HG03432 (cell line): ENCODE data around the gene TMEM183A.

Source experiments
- ATAC-seq: cut with Tn5 transposase; IDR thresholded peaks from one replicate; pipeline ENCODE4 v1.9.1; 2021; ENCODE audit warnings: mild to moderate bottlenecking, moderate library complexity; ENCODE audit not compliant: unreplicated experiment

Gene TMEM183A, protein sequence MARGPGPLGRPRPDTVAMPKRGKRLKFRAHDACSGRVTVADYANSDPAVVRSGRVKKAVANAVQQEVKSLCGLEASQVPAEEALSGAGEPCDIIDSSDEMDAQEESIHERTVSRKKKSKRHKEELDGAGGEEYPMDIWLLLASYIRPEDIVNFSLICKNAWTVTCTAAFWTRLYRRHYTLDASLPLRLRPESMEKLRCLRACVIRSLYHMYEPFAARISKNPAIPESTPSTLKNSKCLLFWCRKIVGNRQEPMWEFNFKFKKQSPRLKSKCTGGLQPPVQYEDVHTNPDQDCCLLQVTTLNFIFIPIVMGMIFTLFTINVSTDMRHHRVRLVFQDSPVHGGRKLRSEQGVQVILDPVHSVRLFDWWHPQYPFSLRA

GRCh38 chr1:203006948-203007871 lies at the start of gene TMEM183A:
Gene TMEM183A, plus strand, starts transcription at chr1:203007374. Its CDS starts 92 bp downstream, at chr1:203007466.
- peak; percentile 92 for ATAC-seq

DNA sequence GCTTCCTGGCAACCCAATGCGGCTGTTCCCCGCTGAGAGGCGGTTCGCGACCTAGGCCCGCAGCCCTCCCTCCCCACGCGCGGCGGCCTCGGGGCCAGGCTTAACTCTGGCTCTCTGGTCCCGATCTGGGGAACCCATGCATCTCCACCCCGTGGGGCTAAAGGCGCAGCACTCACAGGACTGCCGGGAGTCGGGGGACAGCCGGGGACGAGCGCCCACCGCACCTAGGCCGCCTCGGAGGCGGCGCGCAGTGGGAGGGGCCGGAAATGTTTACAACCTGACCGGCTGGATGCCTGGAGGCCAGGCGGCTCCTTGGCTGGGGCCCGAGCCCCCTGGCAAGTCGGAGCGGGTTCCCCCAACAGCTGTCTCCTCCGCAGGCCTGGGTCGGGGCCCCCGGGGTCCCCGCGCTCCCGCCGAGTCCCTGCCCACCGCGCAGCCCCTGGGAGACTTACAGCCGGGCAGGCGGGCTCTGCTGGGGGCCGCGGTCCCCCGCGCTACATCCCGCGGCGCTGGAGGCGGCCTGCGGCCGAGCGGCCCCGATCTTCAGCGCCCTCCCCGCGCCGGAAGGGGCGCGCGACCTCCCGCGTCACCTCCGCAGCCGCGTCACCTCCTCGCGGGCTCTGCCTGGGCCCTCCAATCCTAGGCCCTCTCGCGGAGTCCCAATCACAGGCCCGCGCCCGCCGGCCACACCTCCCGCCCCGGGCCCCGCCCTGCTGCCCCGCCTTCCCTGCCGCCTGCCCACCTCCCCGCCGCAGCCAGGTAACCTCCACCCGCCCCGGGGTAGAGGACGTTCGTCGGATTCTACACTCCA lies 49.2 kb upstream of the TMEM183A start, which contains the start of gene ADIPOR1:
ADIPOR1 (minus strand) TSS at position 580 of the 811 bp plus-strand sequence. CDS start 7,242 bp downstream, outside the sequence.
- ATAC-seq: peak; percentile 98

DNA sequence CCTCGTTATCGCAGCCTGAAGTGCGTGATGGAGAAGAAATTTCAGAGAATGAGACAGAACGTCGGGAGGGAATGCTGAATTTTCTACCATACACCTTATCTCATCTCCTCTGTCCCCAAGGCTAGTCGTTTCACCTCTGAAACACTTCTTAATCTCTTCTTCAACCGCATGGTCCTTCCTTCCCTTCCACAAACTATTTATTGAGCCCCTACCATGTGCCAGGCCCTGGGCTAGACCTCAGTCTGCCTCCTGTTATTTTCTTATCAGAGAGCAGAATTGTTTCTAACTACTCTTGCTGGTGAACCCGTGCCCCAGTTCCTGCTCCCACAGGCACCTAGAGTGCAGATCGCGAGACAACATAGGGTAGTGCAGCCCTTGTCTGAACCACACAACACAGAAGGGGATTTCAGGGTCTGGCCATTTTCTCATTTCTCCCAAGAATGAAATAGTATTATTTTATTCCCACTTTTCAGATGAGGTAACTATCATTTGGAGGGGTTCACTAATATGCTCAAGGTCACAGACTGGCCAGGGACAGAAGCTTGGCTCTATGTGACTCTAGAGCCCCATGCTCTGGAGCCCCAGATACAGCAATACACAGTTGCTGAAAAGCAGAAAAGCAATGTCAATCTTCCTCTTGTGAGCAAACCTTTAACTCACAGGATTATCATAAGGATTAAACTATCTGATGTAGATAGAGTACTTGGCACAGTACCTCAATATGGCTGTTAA lies 48.5 kb upstream of the TMEM183A start:
- ATAC-seq: no peak

DNA sequence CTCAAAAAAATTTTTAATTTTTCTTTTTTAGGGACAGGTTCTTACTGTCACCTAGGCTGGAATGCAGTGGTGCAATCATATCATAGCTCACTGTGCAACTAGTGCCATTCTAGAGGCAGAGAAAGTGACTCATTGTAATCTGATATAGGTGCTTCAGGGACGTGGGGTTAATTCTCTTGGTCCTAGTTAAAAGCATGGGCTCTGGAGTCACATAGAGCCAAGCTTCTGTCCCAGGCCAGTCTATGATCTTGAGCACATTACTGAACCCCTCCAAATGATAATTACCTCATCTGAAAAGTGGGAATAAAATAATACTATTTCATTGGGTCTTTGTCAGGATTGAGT lies 47.9 kb upstream of the TMEM183A start:
- ATAC-seq: no peak

GRCh38 chr1:202961220-202961880 lies 45.8 kb upstream of the TMEM183A start:
- no peak for ATAC-seq

DNA sequence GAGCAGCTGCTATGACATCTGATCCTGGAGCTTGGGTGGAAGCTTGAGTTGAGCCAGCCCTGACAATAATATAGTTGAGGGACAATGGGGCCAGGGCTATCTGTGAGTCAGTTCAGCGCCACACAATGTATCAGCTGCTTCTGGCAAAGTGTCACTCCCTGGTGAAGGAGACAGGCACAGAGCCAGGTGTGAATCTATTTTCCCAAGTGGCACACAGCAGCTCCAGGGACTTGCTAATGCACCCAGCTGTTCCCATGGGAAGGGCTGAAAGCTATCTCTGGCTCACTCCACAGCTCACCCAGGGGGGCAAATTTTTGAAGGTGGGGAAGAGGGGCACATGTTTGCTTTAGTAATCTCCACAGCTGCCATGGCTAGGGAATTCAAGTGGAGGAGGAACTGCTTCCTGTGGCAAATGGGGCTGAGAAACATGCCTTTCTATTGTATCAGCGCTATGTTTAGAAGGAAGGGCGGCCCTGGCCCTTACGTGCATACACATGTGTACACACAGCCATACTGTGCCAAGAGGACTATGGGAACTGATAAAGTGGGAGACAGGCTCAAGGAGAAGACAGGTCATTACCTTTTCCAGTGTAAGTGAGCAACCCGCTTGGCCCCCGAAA lies 42.3 kb upstream of the TMEM183A start:
- no peak for ATAC-seq

- ATAC-seq: no peak
Observed at GRCh38 chr1:202965422-202965821, 41.8 kb upstream of the TMEM183A start.

DNA sequence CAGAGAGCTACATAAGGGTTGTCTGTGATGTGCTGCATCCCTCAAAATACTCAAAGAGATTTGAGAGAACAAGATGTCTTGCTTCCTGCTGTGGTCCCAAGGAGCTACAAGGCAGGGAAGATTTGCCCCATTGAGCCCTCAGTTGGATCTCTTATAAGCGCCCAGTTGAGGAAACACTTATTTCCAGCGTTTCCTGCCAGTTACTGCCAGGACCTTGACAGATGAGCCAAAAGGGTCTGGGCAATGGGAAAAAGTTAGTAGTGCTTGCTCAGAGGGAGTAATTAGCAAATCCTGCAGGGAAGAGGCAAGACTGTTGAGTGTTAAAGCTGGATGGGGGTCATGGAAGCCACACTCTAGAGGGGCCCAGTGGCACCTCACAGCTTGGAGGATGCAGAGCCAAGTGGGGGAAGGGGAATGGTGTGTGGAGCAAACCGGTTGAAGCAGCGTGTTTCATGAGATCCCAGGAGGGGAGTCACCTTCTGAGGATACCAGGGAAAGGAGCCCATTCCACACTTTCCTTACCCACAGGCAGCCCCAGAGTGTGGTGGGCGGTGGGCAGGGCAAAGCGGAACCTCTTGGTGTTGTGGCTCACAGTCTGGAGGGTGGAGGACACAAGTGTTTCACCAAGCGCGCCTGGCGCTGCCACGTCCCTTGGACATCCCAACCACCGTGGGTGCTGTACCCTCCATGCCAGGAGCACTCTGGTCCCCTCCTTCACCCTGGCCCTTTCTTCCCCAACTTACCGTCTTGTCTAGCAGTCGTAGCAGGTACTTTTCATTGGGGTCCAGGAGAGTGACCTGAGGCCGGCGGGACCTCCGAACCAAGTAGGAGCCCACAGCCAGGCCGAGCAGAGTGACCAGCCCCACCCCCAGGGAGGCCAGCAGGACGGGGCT lies 40.9 kb upstream of the TMEM183A start:
- ATAC-seq: no peak

- peak; percentile 14 for ATAC-seq
Observed at GRCh38 chr1:202967684-202968281, 39.4 kb upstream of the TMEM183A start.

DNA sequence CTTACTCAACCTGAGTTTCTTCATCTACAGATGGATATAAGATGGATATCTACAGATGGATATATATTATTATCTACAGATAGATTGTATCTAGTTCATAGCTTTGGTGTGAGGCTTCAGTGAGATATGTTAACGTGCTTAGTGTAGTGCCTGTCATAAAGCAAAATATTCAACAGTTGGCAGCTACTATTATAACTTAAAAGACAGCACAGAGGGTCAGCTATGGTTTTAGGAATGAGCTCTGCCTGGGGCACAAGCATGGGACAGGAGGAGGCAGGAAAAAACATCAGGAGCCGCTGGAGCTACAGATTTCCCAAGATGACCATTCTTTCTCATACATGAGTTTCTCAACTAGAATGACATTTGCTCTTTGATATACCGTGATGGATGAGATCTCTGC lies 38.8 kb upstream of the TMEM183A start:
- no peak for ATAC-seq

DNA sequence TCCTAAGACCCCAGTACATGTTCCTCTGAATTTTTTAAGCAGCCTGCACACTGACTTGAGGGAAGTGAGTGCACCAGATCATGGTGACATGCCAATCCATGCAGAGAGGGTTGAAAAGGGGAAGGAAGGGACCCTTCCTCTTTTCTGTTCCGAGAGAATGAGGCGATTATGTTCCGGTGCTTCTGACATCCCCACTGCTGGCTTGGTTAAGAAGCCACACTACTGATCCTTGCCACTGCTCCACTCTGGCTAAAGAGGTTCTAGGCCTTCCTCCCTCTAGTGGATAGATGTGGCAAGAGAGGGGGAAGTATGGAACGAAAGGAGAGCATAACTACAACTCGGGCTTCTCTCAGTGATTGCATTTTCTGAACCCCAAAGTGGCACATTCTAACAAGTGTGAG lies 38.3 kb upstream of the TMEM183A start:
- ATAC-seq: peak; percentile 50

GRCh38 chr1:202972046-202972445 lies 35.1 kb upstream of the TMEM183A start:
- no peak for ATAC-seq

DNA sequence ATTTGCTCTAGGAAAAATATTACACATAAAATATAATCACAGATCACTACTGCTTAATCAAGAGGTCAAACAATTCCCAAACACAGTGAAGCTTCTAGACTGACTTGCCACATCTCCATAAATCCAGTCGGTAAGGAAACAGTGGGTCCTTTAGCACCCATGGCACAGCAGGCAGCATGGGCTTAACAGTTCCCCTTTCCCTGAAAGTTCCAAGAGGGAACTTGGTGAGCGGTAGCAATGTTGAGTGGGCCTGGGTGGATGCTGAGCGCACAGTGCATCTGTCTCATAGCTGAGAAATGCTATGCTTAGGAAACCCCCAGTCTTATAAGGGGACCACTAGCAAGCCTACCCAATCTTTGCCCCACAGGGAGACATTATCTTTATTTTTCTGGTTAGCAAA lies 32.3 kb upstream of the TMEM183A start:
- ATAC-seq: no peak

- no peak for ATAC-seq
Observed at GRCh38 chr1:202976633-202977032, 30.5 kb upstream of the TMEM183A start.

DNA sequence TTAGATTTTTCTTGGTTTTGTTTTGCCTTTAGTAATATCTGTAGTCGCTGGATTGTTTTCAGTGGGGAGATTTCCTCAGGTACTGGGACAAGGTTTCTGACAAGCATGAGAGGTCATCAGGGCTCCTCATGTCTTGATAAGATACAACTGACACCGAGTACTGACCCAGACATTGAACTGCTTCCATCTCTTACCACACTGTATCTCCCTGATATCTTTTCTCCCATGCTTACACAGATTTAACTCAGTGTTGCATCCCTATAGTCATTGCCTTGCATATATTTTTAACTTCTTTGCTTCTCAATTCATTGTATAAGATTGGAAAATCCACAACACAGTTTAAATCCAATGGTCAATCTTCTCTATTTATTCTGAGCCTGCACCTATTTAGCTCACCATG lies 27.7 kb upstream of the TMEM183A start:
- no peak for ATAC-seq

DNA sequence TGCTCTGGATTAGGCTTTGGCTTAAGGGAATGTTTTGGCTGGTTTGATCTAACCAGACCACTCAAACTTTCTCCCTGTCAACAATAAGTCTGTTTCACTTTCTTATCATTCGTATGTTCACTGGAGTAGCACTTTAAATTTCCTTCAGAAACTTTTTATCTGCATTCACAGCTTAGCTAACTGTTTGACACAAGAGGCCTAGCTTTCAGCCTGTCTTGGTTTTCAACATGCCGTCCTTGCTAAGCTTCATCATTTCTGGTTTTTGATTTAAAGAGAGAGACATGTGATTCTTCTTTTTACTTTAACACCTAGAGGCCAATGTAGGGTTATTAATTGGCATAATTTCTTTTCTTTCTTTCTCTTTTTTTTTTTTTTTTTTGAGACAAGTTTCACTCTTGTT lies 25.2 kb upstream of the TMEM183A start:
- no peak for ATAC-seq

DNA sequence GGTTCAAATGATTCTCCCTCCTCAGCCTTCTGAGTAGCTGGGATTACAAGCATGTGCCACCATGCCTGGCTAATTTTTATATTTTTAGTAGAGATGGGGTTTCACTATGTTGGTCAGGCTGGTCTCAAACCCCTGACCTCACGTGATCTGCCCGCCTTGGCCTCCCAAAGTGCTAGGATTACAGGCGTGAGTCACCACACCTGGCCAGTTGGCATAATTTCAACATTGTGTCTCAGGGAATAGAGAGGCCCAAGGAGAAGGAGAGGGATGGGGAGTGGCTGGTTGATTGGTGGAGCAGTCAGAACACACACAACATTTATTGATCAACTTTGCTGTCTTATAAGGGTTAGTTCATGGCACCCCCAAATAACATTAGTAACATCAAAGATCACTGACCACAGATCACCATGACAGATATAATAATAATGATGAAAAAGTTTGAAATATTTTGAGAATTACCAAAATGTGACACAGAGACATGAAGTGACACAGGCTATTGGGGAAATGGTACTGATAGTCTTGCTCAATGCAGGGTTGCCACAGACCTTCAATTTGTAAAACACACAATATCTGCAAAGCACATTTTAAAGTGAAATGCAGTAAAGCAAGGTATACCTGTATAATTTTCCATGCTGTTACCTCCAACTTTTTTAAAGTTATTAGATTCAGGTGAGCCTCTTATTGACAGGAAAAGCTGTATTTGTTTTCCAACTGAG lies 24.3 kb upstream of the TMEM183A start:
- no peak for ATAC-seq
